Keratinocyte (primary cell): Measurements from ENCODE around the gene FHL5. TPM values are rescaled to one million over a fixed set of nuclear protein-coding genes. Genes with fewer than 3 reads are reported as not detected.
"Not testable (repeated sequence)": the region's sequence is repeated elsewhere in the genome, so short reads cannot be mapped to it uniquely, and the experiment has no call there.

Experiments
- DNase-seq: peaks from one replicate; pipeline ENCODE4 v3.0.0-alpha.2; 2011; ENCODE audit warnings: low read depth, missing footprints, low spot score
- FAIRE-seq: peaks from 2 replicates; lab custom pipeline; 2011; peaks lifted over from hg19 to GRCh38; lab: Jason Lieb, UNC
- H2AFZ ChIP-seq: 2 replicates; pipeline ENCODE4 v1.6.0; 2012; ENCODE audit warnings: low read length, control low read depth, inconsistent platforms; ENCODE audit not compliant: control insufficient read depth
- H3K27ac ChIP-seq: 2 replicates; pipeline ENCODE4 v1.5.1; 2011; ENCODE audit warnings: low read length; ENCODE audit not compliant: control insufficient read depth, insufficient read depth
- H3K27me3 ChIP-seq: 3 replicates; pipeline ENCODE4 v1.6.0; 2011; ENCODE audit warnings: low read length; ENCODE audit not compliant: control insufficient read depth, insufficient read depth; ENCODE audit errors: extremely low read depth
- H3K36me3 ChIP-seq, 2 experiments: 2 replicates in 1 of 2; 3 replicates in 1 of 2; pipeline ENCODE4 v1.5.1; 2011; ENCODE audit warnings: low read length in 2 of 2, mild to moderate bottlenecking in 1 of 2; ENCODE audit not compliant: control insufficient read depth in 2 of 2, insufficient read depth in 2 of 2; ENCODE audit errors: extremely low read depth in 1 of 2
- H3K4me1 ChIP-seq: 3 replicates; pipeline ENCODE4 v1.5.1; 2011; ENCODE audit warnings: low read length; ENCODE audit not compliant: control insufficient read depth, insufficient read depth; ENCODE audit errors: extremely low read depth
- H3K4me2 ChIP-seq: 3 replicates; pipeline ENCODE4 v1.6.0; 2011; ENCODE audit warnings: low read depth, low read length; ENCODE audit not compliant: control insufficient read depth, insufficient read depth; ENCODE audit errors: extremely low read depth
- H3K4me3 ChIP-seq, 3 experiments: fragments of 200-600 bp in 1 of 3; sonication (generic) in 1 of 3; 2 replicates in 2 of 3; 3 replicates in 1 of 3; pipeline ENCODE4 v1.5.1; 2011 to 2016; ENCODE audit warnings: low read length in 3 of 3, mild to moderate bottlenecking in 3 of 3, control low read depth in 2 of 3, inconsistent platforms in 1 of 3, low read depth in 1 of 3, mixed read lengths in 1 of 3, mixed run types in 1 of 3, moderate library complexity in 1 of 3; ENCODE audit not compliant: control insufficient read depth in 2 of 3, insufficient read depth in 2 of 3; ENCODE audit errors: extremely low read depth in 1 of 3
- H3K79me2 ChIP-seq: 2 replicates; pipeline ENCODE4 v1.6.0; 2012; ENCODE audit warnings: low read length; ENCODE audit not compliant: control insufficient read depth, insufficient read depth
- H3K9ac ChIP-seq: 3 replicates; pipeline ENCODE4 v1.6.0; 2011; ENCODE audit warnings: low read length; ENCODE audit not compliant: control insufficient read depth, insufficient read depth; ENCODE audit errors: extremely low read depth
- H3K9me1 ChIP-seq: 3 replicates; pipeline ENCODE4 v1.6.0; 2011; ENCODE audit warnings: low read length; ENCODE audit not compliant: control insufficient read depth, insufficient read depth; ENCODE audit errors: extremely low read depth
- H3K9me3 ChIP-seq: 2 replicates; pipeline ENCODE4 v1.5.1; 2012; ENCODE audit warnings: low read depth, low read length; ENCODE audit not compliant: control insufficient read depth
- H4K20me1 ChIP-seq: 3 replicates; pipeline ENCODE4 v1.6.0; 2011; ENCODE audit warnings: low read length; ENCODE audit not compliant: control insufficient read depth, insufficient read depth; ENCODE audit errors: extremely low read depth
- EZH2 ChIP-seq: IDR thresholded peaks from one replicate; pipeline ENCODE4 v1.6.1; 2012; ENCODE audit warnings: inconsistent platforms, mild to moderate bottlenecking, low read length, moderate library complexity
- dilution Hi-C: fragments of 300-500 bp; cut with MboI; formaldehyde crosslinking; loops from one replicate; pipeline ENCODE4 v1.7.0; 2020; ENCODE audit warnings: low sequenced_read_pairs; ENCODE audit not compliant: extremely low pct_ligation_motif_present
- polyA plus RNA-seq, 5 experiments: library from polyadenylated mRNA; depleted of rRNA in 3 of 5; stranded (reverse) in 3 of 5; stranded (forward) in 1 of 5; unstranded in 1 of 5; fragments of >200 nt; gene quantifications; 1 replicate in 1 of 5; 2 replicates in 3 of 5; 3 replicates in 1 of 5; pipeline versions ENCODE4 v1.2.1 to v1.2.3, GENCODE V29; 2011 to 2012; ENCODE audit warnings: missing spikeins in 2 of 5, low read depth in 1 of 5, low replicate concordance in 1 of 5
- TF ChIP-seq, protein P1 (sequence below), 3 experiments: IDR thresholded peaks in 1 of 3; conservative IDR thresholded peaks in 1 of 3; optimal IDR thresholded peaks in 1 of 3; 2 replicates in 2 of 3; 3 replicates in 1 of 3; pipeline versions ENCODE3 to v1.5.1; 2011; ENCODE audit warnings: low read length in 3 of 3, mild to moderate bottlenecking in 3 of 3, moderate library complexity in 2 of 3, control low read depth in 1 of 3, inconsistent platforms in 1 of 3; ENCODE audit not compliant: insufficient read depth in 2 of 3; ENCODE audit errors: extremely low read depth in 1 of 3

Gene FHL5
- polyA plus RNA-seq, 1 donor (not counting 4 experiments of a cell fraction or from before 2014, with no cell fraction given), result not detected

DNA sequence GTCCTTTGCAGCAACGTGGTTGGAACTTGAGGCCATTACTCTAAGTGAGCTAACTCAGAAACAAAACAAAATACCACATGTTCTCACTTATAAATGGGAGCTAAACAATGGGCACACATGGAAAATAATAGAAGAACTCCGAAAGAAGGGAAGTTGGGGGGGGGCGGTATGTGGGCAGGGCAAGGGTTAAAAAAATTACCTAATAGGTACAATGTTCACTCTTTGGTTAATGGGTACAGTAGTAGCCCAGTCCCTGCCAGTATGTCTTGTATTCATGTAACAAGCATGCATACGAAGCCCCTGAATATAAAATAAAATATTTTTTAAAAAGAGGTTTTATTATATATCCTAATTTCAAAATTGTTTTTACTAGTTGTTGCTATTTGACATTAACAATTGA, 15.3 kb upstream of the FHL5 start:
- FAIRE-seq (no peak), DNase-seq (no peak)
- Histone ChIP-seq H2AFZ (no peak overlapping the region), H3K9me3 (no peaks in the 10 kb centered on the region), H4K20me1 (no peaks in the 10 kb centered on the region), H3K79me2 (no peaks in the 10 kb centered on the region), H3K27ac (no peak overlapping the region), H3K4me2 (no peak overlapping the region), H3K9ac (no peak overlapping the region), H3K4me1 (no peaks in the 10 kb centered on the region), H3K27me3 (no peaks in the 10 kb centered on the region), H3K4me3 (no peak overlapping the region), H3K9me1 (no peaks in the 10 kb centered on the region), H3K36me3 (peaks cover 5 to 12% of the 10 kb centered on the region in 2 experiments)
- dilution Hi-C loops, result no loop called here
- TF ChIP-seq EZH2, result no peak
- TF ChIP-seq, protein P1, sequence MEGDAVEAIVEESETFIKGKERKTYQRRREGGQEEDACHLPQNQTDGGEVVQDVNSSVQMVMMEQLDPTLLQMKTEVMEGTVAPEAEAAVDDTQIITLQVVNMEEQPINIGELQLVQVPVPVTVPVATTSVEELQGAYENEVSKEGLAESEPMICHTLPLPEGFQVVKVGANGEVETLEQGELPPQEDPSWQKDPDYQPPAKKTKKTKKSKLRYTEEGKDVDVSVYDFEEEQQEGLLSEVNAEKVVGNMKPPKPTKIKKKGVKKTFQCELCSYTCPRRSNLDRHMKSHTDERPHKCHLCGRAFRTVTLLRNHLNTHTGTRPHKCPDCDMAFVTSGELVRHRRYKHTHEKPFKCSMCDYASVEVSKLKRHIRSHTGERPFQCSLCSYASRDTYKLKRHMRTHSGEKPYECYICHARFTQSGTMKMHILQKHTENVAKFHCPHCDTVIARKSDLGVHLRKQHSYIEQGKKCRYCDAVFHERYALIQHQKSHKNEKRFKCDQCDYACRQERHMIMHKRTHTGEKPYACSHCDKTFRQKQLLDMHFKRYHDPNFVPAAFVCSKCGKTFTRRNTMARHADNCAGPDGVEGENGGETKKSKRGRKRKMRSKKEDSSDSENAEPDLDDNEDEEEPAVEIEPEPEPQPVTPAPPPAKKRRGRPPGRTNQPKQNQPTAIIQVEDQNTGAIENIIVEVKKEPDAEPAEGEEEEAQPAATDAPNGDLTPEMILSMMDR (optimal IDR thresholded peaks at IDR 0.05 in 1 of 3, IDR thresholded peaks at IDR 0.05 in 1 of 3, conservative IDR thresholded peaks at IDR 0.05 in 1 of 3; ENCODE audit: extremely low read depth in 1 of 3, insufficient read depth in 2 of 3, low read length in 3 of 3), result no peak

DNA sequence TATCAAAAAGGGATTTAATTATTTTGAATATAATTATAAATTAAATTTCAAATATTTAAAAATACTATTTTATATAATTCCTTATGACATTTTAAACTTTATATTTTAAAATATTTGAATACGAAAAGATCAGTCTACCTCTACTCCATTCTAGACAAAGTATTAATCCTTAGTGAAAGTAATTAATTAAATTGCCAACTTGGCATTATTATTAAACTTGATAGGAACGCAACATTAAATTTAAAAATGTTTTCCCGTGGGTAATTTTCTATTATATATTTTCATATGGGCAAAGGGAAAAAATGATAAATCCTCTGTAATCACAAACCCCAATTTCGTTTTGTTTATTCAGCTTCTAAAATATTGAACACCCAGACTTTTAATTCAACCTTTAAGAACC, 8.4 kb upstream of the FHL5 start:
- Histone ChIP-seq H3K36me3 (peaks cover 2 to 8% of the 10 kb centered on the region in 2 experiments), H3K9me1 (no peaks in the 10 kb centered on the region), H3K4me2 (no peak overlapping the region), H3K9ac (no peak overlapping the region), H3K4me1 (no peaks in the 10 kb centered on the region), H3K27me3 (no peaks in the 10 kb centered on the region), H4K20me1 (no peaks in the 10 kb centered on the region), H2AFZ (no peak overlapping the region), H3K4me3 (no peak overlapping the region), H3K27ac (no peak overlapping the region), H3K79me2 (no peaks in the 10 kb centered on the region), H3K9me3 (no peaks in the 10 kb centered on the region)
- DNase-seq, result no peak
- FAIRE-seq, result no peak
- dilution Hi-C loops, result no loop called here
- TF ChIP-seq, protein P1 (optimal IDR thresholded peaks at IDR 0.05 in 1 of 3, IDR thresholded peaks at IDR 0.05 in 1 of 3, conservative IDR thresholded peaks at IDR 0.05 in 1 of 3; ENCODE audit: extremely low read depth in 1 of 3, insufficient read depth in 2 of 3, low read length in 3 of 3), result no peak

DNA sequence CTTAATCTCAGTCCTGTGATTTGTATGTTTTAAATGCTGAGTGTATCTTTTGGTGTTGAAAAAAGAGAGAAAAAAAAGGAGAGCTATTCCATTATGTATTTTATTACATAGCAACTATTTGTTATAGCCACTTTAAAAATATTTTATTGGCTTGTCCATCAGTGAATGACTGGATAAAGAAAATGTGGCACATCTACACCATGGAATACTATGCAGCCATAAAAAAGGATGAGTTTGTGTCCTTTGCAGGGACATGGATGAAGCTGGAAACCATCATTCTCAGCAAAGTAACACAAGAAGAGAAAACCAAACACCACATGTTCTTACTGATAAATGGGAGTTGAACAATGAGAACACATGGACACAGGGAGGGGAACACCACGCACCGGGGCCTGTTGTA, 3.2 kb upstream of the FHL5 start:
- DNase-seq, H3K27me3 ChIP-seq, H3K4me2 ChIP-seq, H3K36me3 ChIP-seq, dilution Hi-C loops, H3K9me3 ChIP-seq, H3K9me1 ChIP-seq, H3K4me1 ChIP-seq, H3K9ac ChIP-seq, H4K20me1 ChIP-seq, H3K4me3 ChIP-seq, H3K79me2 ChIP-seq, H3K27ac ChIP-seq, FAIRE-seq, H2AFZ ChIP-seq: not testable (repeated sequence)
